Liver (tissue), 9 donors: ENCODE data around the gene SPAG16. TPM values are rescaled to one million over a fixed set of nuclear protein-coding genes. Genes with fewer than 3 reads are reported as not detected.

ENCODE experiments used
- DNase-seq: peaks from one replicate; pipeline ENCODE4 v3.0.0-alpha.2; 2017; ENCODE audit warnings: low spot score
- H3K27ac ChIP-seq, 2 donors: one replicate each; pipeline ENCODE4 v1.7.0; 2013; ENCODE audit warnings: inconsistent platforms in 2 of 2, low read length in 2 of 2, control low read depth in 1 of 2, low read depth in 1 of 2, mild to moderate bottlenecking in 1 of 2
- H3K27me3 ChIP-seq, 4 donors: one replicate each; pipeline versions ENCODE4 v1.6.1 to v1.7.0; 2013; ENCODE audit warnings: low read length in 3 of 4, inconsistent platforms in 1 of 4, mild to moderate bottlenecking in 1 of 4, moderate library complexity in 1 of 4; ENCODE audit not compliant: control insufficient read depth in 4 of 4, insufficient read depth in 4 of 4
- H3K36me3 ChIP-seq, 4 donors: one replicate each; pipeline versions ENCODE4 v1.6.1 to v1.7.0; 2013; ENCODE audit warnings: low read length in 3 of 4, mild to moderate bottlenecking in 3 of 4, low read depth in 1 of 4, moderate library complexity in 1 of 4; ENCODE audit not compliant: control insufficient read depth in 4 of 4, insufficient read depth in 3 of 4
- H3K4me1 ChIP-seq, 4 donors: one replicate each; pipeline versions ENCODE4 v1.6.1 to v1.7.0; 2013; ENCODE audit warnings: low read length in 3 of 4, mild to moderate bottlenecking in 3 of 4, moderate library complexity in 1 of 4; ENCODE audit not compliant: control insufficient read depth in 4 of 4, insufficient read depth in 4 of 4
- H3K4me3 ChIP-seq, 3 donors: one replicate each; pipeline versions ENCODE4 v1.6.1 to v1.7.0; 2013; ENCODE audit warnings: low read length in 3 of 3, control low read depth in 1 of 3, low read depth in 1 of 3, mild to moderate bottlenecking in 1 of 3
- H3K9ac ChIP-seq, 2 donors: one replicate each; pipeline ENCODE4 v1.7.0; 2013; ENCODE audit warnings: low read length in 2 of 2, mild to moderate bottlenecking in 2 of 2, moderate library complexity in 2 of 2, control low read depth in 1 of 2, low read depth in 1 of 2
- H3K9me3 ChIP-seq, 4 donors: one replicate each; pipeline versions ENCODE4 v1.6.1 to v1.7.0; 2013; ENCODE audit warnings: low read length in 3 of 4; ENCODE audit not compliant: control insufficient read depth in 4 of 4
- CTCF ChIP-seq: fragments of 150-350 bp; IDR thresholded peaks from 2 replicates; pipeline ENCODE4 v1.5.1; 2017; ENCODE audit warnings: improper control_type of control experiment, low read depth, low read length; ENCODE audit not compliant: missing input control
- EGR1 ChIP-seq, 2 donors: IDR thresholded peaks; 2 replicates each; pipeline ENCODE4 v1.6.1; 2016 to 2018; ENCODE audit warnings: antibody characterized with exemption in 2 of 2, low read depth in 2 of 2
- FOXA1 ChIP-seq: IDR thresholded peaks from 2 replicates; pipeline ENCODE4 v1.6.1; 2016; ENCODE audit warnings: antibody characterized with exemption
- FOXA2 ChIP-seq: IDR thresholded peaks from 2 replicates; pipeline ENCODE4 v1.6.1; 2016; ENCODE audit warnings: antibody characterized with exemption
- GABPA ChIP-seq, 2 donors: IDR thresholded peaks in 1 of 2; conservative IDR thresholded peaks in 1 of 2; 2 replicates each; pipeline ENCODE4 v1.6.1; 2016; ENCODE audit warnings: antibody characterized with exemption in 2 of 2, mild to moderate bottlenecking in 1 of 2, moderate library complexity in 1 of 2
- HNF4A ChIP-seq, 2 donors: conservative IDR thresholded peaks; 2 replicates each; pipeline ENCODE4 v1.6.1; 2016; ENCODE audit warnings: antibody characterized with exemption in 2 of 2, mild to moderate bottlenecking in 2 of 2
- HNF4G ChIP-seq: IDR thresholded peaks from 2 replicates; pipeline ENCODE4 v1.6.1; 2016; ENCODE audit warnings: antibody characterized with exemption
- JUND ChIP-seq, 2 donors: IDR thresholded peaks; 2 replicates each; pipeline ENCODE4 v1.6.1; 2016; ENCODE audit warnings: antibody characterized with exemption in 2 of 2
- NR2F2 ChIP-seq: IDR thresholded peaks from 2 replicates; pipeline ENCODE4 v1.6.1; 2016; ENCODE audit warnings: antibody characterized with exemption
- RAD21 ChIP-seq, 2 donors: IDR thresholded peaks; 2 replicates each; pipeline ENCODE4 v1.6.1; 2016; ENCODE audit warnings: antibody characterized with exemption in 2 of 2, mild to moderate bottlenecking in 2 of 2
- RXRA ChIP-seq, 2 donors: IDR thresholded peaks; 2 replicates each; pipeline ENCODE4 v1.6.1; 2017 to 2018; ENCODE audit warnings: antibody characterized with exemption in 2 of 2, mild to moderate bottlenecking in 1 of 2
- SP1 ChIP-seq: IDR thresholded peaks from 2 replicates; pipeline ENCODE4 v1.6.1; 2018; ENCODE audit warnings: antibody characterized with exemption, mild to moderate bottlenecking
- TAF1 ChIP-seq: conservative IDR thresholded peaks from 2 replicates; pipeline ENCODE4 v1.6.1; 2016; ENCODE audit warnings: antibody characterized with exemption, mild to moderate bottlenecking
- YY1 ChIP-seq: IDR thresholded peaks from 2 replicates; pipeline ENCODE4 v1.6.1; 2016; ENCODE audit warnings: antibody characterized with exemption, mild to moderate bottlenecking
- WGBS: extraction: QIAGEN DNeasy Blood & Tissue Kit; methylation state at CpG from one replicate; pipeline ENCODE4 v1.1.7; 2013; 5-methylcytosine and 5-hydroxymethylcytosine counted together
- polyA plus RNA-seq, 2 donors: library from polyadenylated mRNA; stranded (reverse) in 1 of 2; unstranded in 1 of 2; fragments of 200-250 nt in 1 of 2; fragments of >200 nt in 1 of 2; fragmentation: Nextera tagmentation in 1 of 2; extraction: Ambion mirVana in 1 of 2; gene quantifications; one replicate each; pipeline versions ENCODE4 v1.2.1 to v1.2.3, GENCODE V29; 2013 to 2015
- total RNA-seq, 2 donors: library from RNA; depleted of rRNA; stranded (reverse); fragments of >200 nt; gene quantifications; one replicate each; pipeline ENCODE4 v1.2.3, GENCODE V29; 2014
- TF ChIP-seq, protein P1 (sequence below): IDR thresholded peaks from 2 replicates; pipeline ENCODE4 v1.6.1; 2016; ENCODE audit warnings: antibody characterized with exemption
- TF ChIP-seq, protein P2 (sequence below): IDR thresholded peaks from 2 replicates; pipeline ENCODE4 v1.6.1; 2016; ENCODE audit warnings: antibody characterized with exemption
- TF ChIP-seq, protein P3 (sequence below): IDR thresholded peaks from 2 replicates; pipeline ENCODE4 v1.6.1; 2016; ENCODE audit warnings: antibody characterized with exemption, mild to moderate bottlenecking
- TF ChIP-seq, protein P4 (sequence below): IDR thresholded peaks from 2 replicates; pipeline ENCODE4 v1.6.1; 2016; ENCODE audit warnings: antibody characterized with exemption
- donor health status: healthy.
- donor health status: healthy.
- donor health status: healthy.
- donor health status: healthy.
- donor health status: healthy.

The SPAG16 gene
- total and polyA plus RNA-seq, 4 donors, result 6.4 to 12.7 (median 11.4) TPM

DNA sequence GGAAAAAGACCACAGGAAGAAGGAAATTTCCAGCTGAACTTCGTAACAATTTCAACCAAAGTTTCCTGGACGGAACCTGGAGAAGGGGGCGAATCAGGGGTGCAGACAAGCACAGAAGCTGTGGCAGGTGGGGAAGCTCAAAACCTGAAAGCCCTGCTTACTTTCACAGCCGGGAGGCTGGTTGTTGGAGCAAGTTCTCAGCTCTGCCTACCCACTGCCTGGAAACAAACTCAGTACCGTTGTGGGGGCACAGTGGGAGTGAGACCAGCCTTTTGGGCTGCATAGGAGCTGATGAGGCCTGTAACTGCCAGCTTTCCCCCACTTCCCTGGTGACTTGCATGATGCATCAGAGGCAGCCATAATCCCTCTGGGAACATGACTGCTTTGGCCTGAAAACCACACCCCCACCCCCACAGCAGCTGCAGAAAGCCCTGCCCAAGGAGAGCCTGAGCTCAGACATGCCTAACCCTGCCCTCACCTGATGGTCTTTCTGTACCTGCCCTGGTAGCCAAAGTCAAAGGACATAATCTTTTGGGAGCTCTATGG lies 919.6 kb downstream of the SPAG16 start:
- Histone ChIP-seq H3K36me3 (no peaks in the 10 kb centered on the region), H3K27me3 (no peaks in the 10 kb centered on the region), H3K4me1 (peaks cover 0 to 3% (median 0%) of the 10 kb centered on the region in 4 donors), H3K4me3 (no peak overlapping the region), H3K9me3 (no peaks in the 10 kb centered on the region), H3K9ac (no peak overlapping the region), H3K27ac (no peak overlapping the region)
- WGBS, result 77% methylated on average over 5 of the region's 5 CpGs
- DNase-seq, result no peak
- TF ChIP-seq FOXA1 (no peak), CTCF (no peak), RXRA (IDR thresholded peaks at IDR 0.05) (no peak), NR2F2 (no peak), YY1 (no peak), TAF1 (no peak), FOXA2 (no peak), GABPA (IDR thresholded peaks at IDR 0.05 in 1 of 2, conservative IDR thresholded peaks at IDR 0.05 in 1 of 2) (no peak), EGR1 (IDR thresholded peaks at IDR 0.05; ENCODE audit: low read depth in 2 of 2) (no peak), RAD21 (IDR thresholded peaks at IDR 0.05) (no peak), HNF4A (conservative IDR thresholded peaks at IDR 0.05) (no peak), SP1 (no peak), JUND (IDR thresholded peaks at IDR 0.05) (no peak)
- TF ChIP-seq, protein P1, sequence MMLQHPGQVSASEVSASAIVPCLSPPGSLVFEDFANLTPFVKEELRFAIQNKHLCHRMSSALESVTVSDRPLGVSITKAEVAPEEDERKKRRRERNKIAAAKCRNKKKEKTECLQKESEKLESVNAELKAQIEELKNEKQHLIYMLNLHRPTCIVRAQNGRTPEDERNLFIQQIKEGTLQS, result no peak
- TF ChIP-seq, protein P2, sequence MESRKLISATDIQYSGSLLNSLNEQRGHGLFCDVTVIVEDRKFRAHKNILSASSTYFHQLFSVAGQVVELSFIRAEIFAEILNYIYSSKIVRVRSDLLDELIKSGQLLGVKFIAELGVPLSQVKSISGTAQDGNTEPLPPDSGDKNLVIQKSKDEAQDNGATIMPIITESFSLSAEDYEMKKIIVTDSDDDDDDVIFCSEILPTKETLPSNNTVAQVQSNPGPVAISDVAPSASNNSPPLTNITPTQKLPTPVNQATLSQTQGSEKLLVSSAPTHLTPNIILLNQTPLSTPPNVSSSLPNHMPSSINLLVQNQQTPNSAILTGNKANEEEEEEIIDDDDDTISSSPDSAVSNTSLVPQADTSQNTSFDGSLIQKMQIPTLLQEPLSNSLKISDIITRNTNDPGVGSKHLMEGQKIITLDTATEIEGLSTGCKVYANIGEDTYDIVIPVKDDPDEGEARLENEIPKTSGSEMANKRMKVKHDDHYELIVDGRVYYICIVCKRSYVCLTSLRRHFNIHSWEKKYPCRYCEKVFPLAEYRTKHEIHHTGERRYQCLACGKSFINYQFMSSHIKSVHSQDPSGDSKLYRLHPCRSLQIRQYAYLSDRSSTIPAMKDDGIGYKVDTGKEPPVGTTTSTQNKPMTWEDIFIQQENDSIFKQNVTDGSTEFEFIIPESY, result no peak
- TF ChIP-seq, protein P3, sequence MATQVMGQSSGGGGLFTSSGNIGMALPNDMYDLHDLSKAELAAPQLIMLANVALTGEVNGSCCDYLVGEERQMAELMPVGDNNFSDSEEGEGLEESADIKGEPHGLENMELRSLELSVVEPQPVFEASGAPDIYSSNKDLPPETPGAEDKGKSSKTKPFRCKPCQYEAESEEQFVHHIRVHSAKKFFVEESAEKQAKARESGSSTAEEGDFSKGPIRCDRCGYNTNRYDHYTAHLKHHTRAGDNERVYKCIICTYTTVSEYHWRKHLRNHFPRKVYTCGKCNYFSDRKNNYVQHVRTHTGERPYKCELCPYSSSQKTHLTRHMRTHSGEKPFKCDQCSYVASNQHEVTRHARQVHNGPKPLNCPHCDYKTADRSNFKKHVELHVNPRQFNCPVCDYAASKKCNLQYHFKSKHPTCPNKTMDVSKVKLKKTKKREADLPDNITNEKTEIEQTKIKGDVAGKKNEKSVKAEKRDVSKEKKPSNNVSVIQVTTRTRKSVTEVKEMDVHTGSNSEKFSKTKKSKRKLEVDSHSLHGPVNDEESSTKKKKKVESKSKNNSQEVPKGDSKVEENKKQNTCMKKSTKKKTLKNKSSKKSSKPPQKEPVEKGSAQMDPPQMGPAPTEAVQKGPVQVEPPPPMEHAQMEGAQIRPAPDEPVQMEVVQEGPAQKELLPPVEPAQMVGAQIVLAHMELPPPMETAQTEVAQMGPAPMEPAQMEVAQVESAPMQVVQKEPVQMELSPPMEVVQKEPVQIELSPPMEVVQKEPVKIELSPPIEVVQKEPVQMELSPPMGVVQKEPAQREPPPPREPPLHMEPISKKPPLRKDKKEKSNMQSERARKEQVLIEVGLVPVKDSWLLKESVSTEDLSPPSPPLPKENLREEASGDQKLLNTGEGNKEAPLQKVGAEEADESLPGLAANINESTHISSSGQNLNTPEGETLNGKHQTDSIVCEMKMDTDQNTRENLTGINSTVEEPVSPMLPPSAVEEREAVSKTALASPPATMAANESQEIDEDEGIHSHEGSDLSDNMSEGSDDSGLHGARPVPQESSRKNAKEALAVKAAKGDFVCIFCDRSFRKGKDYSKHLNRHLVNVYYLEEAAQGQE, result no peak

GRCh38 chr2:214215107-214215506 lies 930.8 kb downstream of the SPAG16 start:
- DNase-seq, result no peak
- TF ChIP-seq, protein P1, result no peak
- TF ChIP-seq JUND (IDR thresholded peaks at IDR 0.05), result no peak
- no peak for TF ChIP-seq HNF4G
- TF ChIP-seq, protein P4, sequence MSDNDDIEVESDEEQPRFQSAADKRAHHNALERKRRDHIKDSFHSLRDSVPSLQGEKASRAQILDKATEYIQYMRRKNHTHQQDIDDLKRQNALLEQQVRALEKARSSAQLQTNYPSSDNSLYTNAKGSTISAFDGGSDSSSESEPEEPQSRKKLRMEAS, result no peak
- no peak for TF ChIP-seq SP1
- no peak for TF ChIP-seq RXRA (IDR thresholded peaks at IDR 0.05)
- no peak for TF ChIP-seq YY1
- no peak for TF ChIP-seq NR2F2
- TF ChIP-seq, protein P2, result no peak
- 80% methylated on average over 1 of the region's 1 CpG for WGBS
- H3K4me3 ChIP-seq, result no peak overlapping the region
- H3K9ac ChIP-seq, result no peak overlapping the region
- H3K27ac ChIP-seq, result no peak overlapping the region
- H3K9me3 ChIP-seq, result no peaks in the 10 kb centered on the region
- H3K27me3 ChIP-seq, result no peaks in the 10 kb centered on the region
- H3K36me3 ChIP-seq, result no peaks in the 10 kb centered on the region
- no peaks in the 10 kb centered on the region for H3K4me1 ChIP-seq
